ENCODE results near the gene SIK2. TPM values are rescaled to one million over a fixed set of nuclear protein-coding genes. Genes with fewer than 3 reads are reported as not detected.
A peak's percentile ranks its signal among the peaks of the same experiment; 100 is the strongest.

SIK2 gene
- total RNA-seq, 1 donor from 2014 or later = 8.1 TPM

- no peak for DNase-seq (ENCODE audit: low read depth)
- TF ChIP-seq CTCF (conservative IDR thresholded peaks at IDR 0.05; ENCODE audit: low read depth, low read length) = no peak
- no peak overlapping the region for H3K4me3 ChIP-seq (ENCODE audit: low read depth, low read length)
Measured at GRCh38 chr11:111589886-111590499, 12.3 kb upstream of the SIK2 start.

- DNase-seq (ENCODE audit: low read depth) = no peak
- TF ChIP-seq CTCF (conservative IDR thresholded peaks at IDR 0.05; ENCODE audit: low read depth, low read length) = no peak
- no peak overlapping the region for H3K4me3 ChIP-seq (ENCODE audit: low read depth, low read length)
Measured at GRCh38 chr11:111591187-111591960, 10.9 kb upstream of the SIK2 start.

GRCh38 chr11:111592491-111592890 is 9.8 kb upstream of the SIK2 start:
- DNase-seq (ENCODE audit: low read depth) = no peak
- no peak overlapping the region for H3K4me3 ChIP-seq (ENCODE audit: low read depth, low read length)
- TF ChIP-seq CTCF (conservative IDR thresholded peaks at IDR 0.05; ENCODE audit: low read depth, low read length) = no peak

- H3K4me3 ChIP-seq (ENCODE audit: low read depth, low read length) = no peak overlapping the region
- DNase-seq (ENCODE audit: low read depth) = no peak
- TF ChIP-seq CTCF (conservative IDR thresholded peaks at IDR 0.05; ENCODE audit: low read depth, low read length) = no peak
Measured at GRCh38 chr11:111596319-111596718, 5.9 kb upstream of the SIK2 start.

GRCh38 chr11:111598148-111598547 is 4.1 kb upstream of the SIK2 start:
- TF ChIP-seq CTCF (conservative IDR thresholded peaks at IDR 0.05; ENCODE audit: low read depth, low read length) = no peak
- no peak overlapping the region for H3K4me3 ChIP-seq (ENCODE audit: low read depth, low read length)
- DNase-seq (ENCODE audit: low read depth) = no peak

- TF ChIP-seq CTCF (conservative IDR thresholded peaks at IDR 0.05; ENCODE audit: low read depth, low read length) = no peak
- H3K4me3 ChIP-seq (ENCODE audit: low read depth, low read length) = no peak overlapping the region
- no peak for DNase-seq (ENCODE audit: low read depth)
Measured at GRCh38 chr11:111598559-111598958, 3.7 kb upstream of the SIK2 start.

GRCh38 chr11:111601636-111601978 is 642 bp upstream of the SIK2 start:
- H3K4me3 ChIP-seq (ENCODE audit: low read depth, low read length) = peak overlapping the region; percentile 47
- no peak for TF ChIP-seq CTCF (conservative IDR thresholded peaks at IDR 0.05; ENCODE audit: low read depth, low read length)
- DNase-seq (ENCODE audit: low read depth) = no peak
